ENCODE results near the gene WRAP73. TPM values are rescaled to one million over a fixed set of nuclear protein-coding genes. Genes with fewer than 3 reads are reported as not detected.

Gene WRAP73
- polyA plus RNA-seq, 2 donors = 13.6 to 16.4 TPM

DNA sequence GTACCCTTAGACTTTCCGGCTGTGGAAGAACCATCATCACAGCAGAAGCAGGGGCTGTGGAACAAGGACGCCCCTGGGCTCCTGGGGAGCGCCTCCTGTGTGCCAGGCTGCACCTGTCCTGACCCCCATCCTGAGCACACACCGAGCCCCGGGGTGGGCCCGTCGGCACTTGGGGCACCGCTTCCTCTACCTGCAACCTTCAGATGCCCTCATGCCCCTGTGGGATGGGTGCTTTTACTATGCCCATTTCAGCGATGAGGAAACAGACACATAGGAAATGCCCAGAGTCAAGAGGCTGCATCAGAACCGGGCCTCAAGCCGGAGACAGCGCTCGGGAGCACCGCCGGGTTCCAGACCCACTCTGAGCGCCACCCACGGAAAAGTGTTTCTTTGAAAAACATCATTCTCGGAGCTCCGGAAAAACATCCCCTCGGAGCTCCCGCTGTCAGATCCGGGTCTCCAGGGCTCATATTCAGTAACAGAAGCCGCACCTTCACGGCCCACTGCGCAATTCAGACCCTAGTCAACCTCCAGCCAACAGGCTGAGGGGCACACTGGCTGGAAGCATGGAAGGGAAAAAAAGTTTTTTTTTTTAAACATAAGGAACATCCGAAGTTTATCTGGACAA, 17.1 kb downstream of the WRAP73 start:
- Histone ChIP-seq H3K4me3 (ENCODE audit: low read depth in 1 of 2, low read length in 2 of 2) (no peak overlapping the region), H3K27me3 (ENCODE audit: control insufficient read depth in 1 of 2, insufficient read depth in 2 of 2, low read length in 2 of 2) (no peaks in the 10 kb centered on the region), H3K27ac (ENCODE audit: low read depth in 2 of 2, low read length in 1 of 2) (no peak overlapping the region), H3K36me3 (ENCODE audit: control insufficient read depth in 2 of 2, insufficient read depth in 2 of 2, low read length in 1 of 2) (peaks cover 12 to 59% of the 10 kb centered on the region in 2 donors), H3K4me1 (ENCODE audit: control insufficient read depth in 2 of 2, insufficient read depth in 2 of 2, low read length in 1 of 2) (peaks cover 0 to 7% of the 10 kb centered on the region in 2 donors), H3K9me3 (ENCODE audit: control insufficient read depth in 2 of 2, insufficient read depth in 1 of 2, low read depth in 1 of 2, low read length in 1 of 2) (no peaks in the 10 kb centered on the region)
- WGBS, 2 donors = 94% methylated on average over 26 of the region's 26 CpGs

DNA sequence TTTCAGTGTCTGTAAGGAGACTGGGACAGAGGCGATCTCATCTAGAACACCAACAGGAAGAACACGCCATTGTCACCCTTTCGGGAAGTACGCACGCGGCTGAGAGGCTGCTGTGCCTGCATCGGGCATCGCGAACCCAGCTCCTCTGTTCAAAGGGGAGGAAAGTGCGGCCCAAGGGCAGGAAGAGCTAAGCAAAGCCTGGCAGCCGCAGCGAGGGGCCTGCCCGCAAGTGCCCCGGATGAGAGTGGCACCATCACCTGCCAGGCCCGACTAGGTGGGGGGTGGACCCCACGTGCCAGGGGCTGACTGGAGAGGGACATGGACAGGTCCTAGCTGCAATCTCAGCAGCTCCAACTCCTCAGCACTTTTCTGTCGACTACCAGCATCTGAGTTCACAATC, 17.6 kb downstream of the WRAP73 start:
- Histone ChIP-seq H3K4me1 (ENCODE audit: control insufficient read depth in 2 of 2, insufficient read depth in 2 of 2, low read length in 1 of 2) (peaks cover 0 to 7% of the 10 kb centered on the region in 2 donors), H3K36me3 (ENCODE audit: control insufficient read depth in 2 of 2, insufficient read depth in 2 of 2, low read length in 1 of 2) (peaks cover 12 to 63% of the 10 kb centered on the region in 2 donors), H3K9me3 (ENCODE audit: control insufficient read depth in 2 of 2, insufficient read depth in 1 of 2, low read depth in 1 of 2, low read length in 1 of 2) (no peaks in the 10 kb centered on the region), H3K4me3 (ENCODE audit: low read depth in 1 of 2, low read length in 2 of 2) (no peak overlapping the region), H3K27me3 (ENCODE audit: control insufficient read depth in 1 of 2, insufficient read depth in 2 of 2, low read length in 2 of 2) (no peaks in the 10 kb centered on the region), H3K27ac (ENCODE audit: low read depth in 2 of 2, low read length in 1 of 2) (peak overlapping the region; percentile 11 to 14)
- 87 to 92% methylated on average over 16 to 17 of the region's 17 CpGs for WGBS, 2 donors

DNA sequence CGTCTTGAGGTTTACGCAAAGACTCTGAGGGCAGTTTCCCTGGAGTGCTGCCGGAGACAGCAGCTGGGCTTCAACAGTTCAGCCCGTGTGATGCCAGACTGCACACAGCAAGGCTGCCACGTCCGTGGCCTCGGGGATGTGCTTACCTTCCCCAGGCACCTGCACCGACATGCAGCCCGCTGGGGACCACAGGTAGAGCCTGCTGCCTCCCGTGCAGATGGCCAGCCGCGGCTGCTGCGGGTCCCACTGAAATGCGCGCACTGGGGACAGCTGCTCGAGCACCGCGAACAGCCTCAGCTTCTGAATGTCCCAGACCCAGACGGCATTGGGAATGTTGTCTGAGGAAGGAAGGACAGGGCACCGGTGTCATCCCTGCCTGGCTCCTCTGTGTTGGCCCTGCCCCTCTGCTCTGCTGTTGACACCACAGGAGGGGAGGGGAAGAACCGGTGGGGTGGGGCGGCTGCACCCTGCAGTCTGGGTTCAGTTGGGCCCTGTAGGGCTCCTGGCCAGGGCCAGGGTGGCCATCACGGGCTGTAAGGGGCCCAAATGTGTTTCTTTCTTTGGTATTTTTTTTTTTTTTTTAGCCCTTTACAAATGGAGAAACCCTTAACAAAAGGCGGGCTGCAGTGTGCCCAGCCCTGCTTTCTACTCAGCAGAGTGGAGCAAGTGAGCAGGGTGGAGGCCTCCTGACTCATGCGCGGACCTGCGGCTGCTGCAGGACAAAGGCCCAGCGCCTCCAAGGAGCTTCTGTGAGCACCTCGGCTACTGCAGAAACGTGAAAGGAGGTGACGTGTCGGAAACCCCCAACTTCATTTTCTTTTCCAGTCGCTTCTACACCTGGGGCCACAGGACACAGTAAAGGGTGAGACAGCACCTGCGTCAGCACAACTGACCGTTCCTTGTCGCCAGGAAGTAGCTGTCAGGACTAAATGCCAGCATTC, 18.3 kb downstream of the WRAP73 start:
- Histone ChIP-seq H3K36me3 (ENCODE audit: control insufficient read depth in 2 of 2, insufficient read depth in 2 of 2, low read length in 1 of 2) (peaks cover 12 to 57% of the 10 kb centered on the region in 2 donors), H3K4me1 (ENCODE audit: control insufficient read depth in 2 of 2, insufficient read depth in 2 of 2, low read length in 1 of 2) (peaks cover 0 to 7% of the 10 kb centered on the region in 2 donors), H3K4me3 (ENCODE audit: low read depth in 1 of 2, low read length in 2 of 2) (no peak overlapping the region), H3K9me3 (ENCODE audit: control insufficient read depth in 2 of 2, insufficient read depth in 1 of 2, low read depth in 1 of 2, low read length in 1 of 2) (no peaks in the 10 kb centered on the region), H3K27ac (ENCODE audit: low read depth in 2 of 2, low read length in 1 of 2) (peak overlapping the region; percentile 22 to 44), H3K27me3 (ENCODE audit: control insufficient read depth in 1 of 2, insufficient read depth in 2 of 2, low read length in 2 of 2) (no peaks in the 10 kb centered on the region)
- WGBS, 2 donors = 62 to 77% methylated on average over 36 of the region's 36 CpGs

DNA sequence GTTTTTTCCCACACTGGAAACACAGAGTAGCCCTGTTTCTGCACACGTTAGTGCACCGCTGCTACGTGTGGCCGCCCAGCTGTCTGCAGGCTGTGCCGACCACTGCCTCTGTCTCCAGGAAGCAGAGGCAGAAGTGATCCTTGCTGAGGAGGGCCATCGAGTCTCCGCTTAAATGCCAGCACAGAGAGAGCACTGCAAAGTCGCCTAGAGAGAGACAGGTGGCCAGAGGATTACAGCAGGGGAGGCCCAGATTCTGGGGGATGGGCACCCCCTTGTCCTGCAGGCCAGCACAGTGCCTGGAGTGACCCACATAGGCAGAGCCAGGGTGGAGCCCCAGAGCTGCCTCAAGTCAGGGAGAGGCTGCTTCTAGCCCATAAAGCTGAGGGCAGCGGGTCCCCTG, 19.0 kb downstream of the WRAP73 start:
- Histone ChIP-seq H3K4me3 (ENCODE audit: low read depth in 1 of 2, low read length in 2 of 2) (no peak overlapping the region), H3K9me3 (ENCODE audit: control insufficient read depth in 2 of 2, insufficient read depth in 1 of 2, low read depth in 1 of 2, low read length in 1 of 2) (no peaks in the 10 kb centered on the region), H3K27ac (ENCODE audit: low read depth in 2 of 2, low read length in 1 of 2) (no peak overlapping the region), H3K4me1 (ENCODE audit: control insufficient read depth in 2 of 2, insufficient read depth in 2 of 2, low read length in 1 of 2) (peaks cover 0 to 7% of the 10 kb centered on the region in 2 donors), H3K27me3 (ENCODE audit: control insufficient read depth in 1 of 2, insufficient read depth in 2 of 2, low read length in 2 of 2) (no peaks in the 10 kb centered on the region), H3K36me3 (ENCODE audit: control insufficient read depth in 2 of 2, insufficient read depth in 2 of 2, low read length in 1 of 2) (peaks cover 12 to 51% of the 10 kb centered on the region in 2 donors)
- WGBS, 2 donors = 81 to 90% methylated on average over 9 of the region's 9 CpGs

- Histone ChIP-seq H3K36me3 (ENCODE audit: control insufficient read depth in 2 of 2, insufficient read depth in 2 of 2, low read length in 1 of 2) (peaks cover 12 to 47% of the 10 kb centered on the region in 2 donors), H3K9me3 (ENCODE audit: control insufficient read depth in 2 of 2, insufficient read depth in 1 of 2, low read depth in 1 of 2, low read length in 1 of 2) (no peaks in the 10 kb centered on the region), H3K27ac (ENCODE audit: low read depth in 2 of 2, low read length in 1 of 2) (no peak overlapping the region), H3K4me1 (ENCODE audit: control insufficient read depth in 2 of 2, insufficient read depth in 2 of 2, low read length in 1 of 2) (peaks cover 0 to 11% of the 10 kb centered on the region in 2 donors), H3K4me3 (ENCODE audit: low read depth in 1 of 2, low read length in 2 of 2) (no peak overlapping the region), H3K27me3 (ENCODE audit: control insufficient read depth in 1 of 2, insufficient read depth in 2 of 2, low read length in 2 of 2) (no peaks in the 10 kb centered on the region)
- 69 to 80% methylated on average over 11 of the region's 11 CpGs for WGBS, 2 donors
Observed at GRCh38 chr1:3630161-3630611, 19.7 kb downstream of the WRAP73 start.

- 90 to 92% methylated on average over 16 of the region's 16 CpGs for WGBS, 2 donors
- H3K9me3 ChIP-seq (ENCODE audit: control insufficient read depth in 2 of 2, insufficient read depth in 1 of 2, low read depth in 1 of 2, low read length in 1 of 2) = no peaks in the 10 kb centered on the region
- peaks cover 0 to 11% of the 10 kb centered on the region in 2 donors for H3K4me1 ChIP-seq (ENCODE audit: control insufficient read depth in 2 of 2, insufficient read depth in 2 of 2, low read length in 1 of 2)
- peaks cover 12 to 42% of the 10 kb centered on the region in 2 donors for H3K36me3 ChIP-seq (ENCODE audit: control insufficient read depth in 2 of 2, insufficient read depth in 2 of 2, low read length in 1 of 2)
- H3K27me3 ChIP-seq (ENCODE audit: control insufficient read depth in 1 of 2, insufficient read depth in 2 of 2, low read length in 2 of 2) = no peaks in the 10 kb centered on the region
- H3K27ac ChIP-seq (ENCODE audit: low read depth in 2 of 2, low read length in 1 of 2) = no peak overlapping the region
- H3K4me3 ChIP-seq (ENCODE audit: low read depth in 1 of 2, low read length in 2 of 2) = no peak overlapping the region
Observed at GRCh38 chr1:3629561-3630160, 20.2 kb downstream of the WRAP73 start.

GRCh38 chr1:3628445-3628844, 21.5 kb downstream of the WRAP73 start:
- H3K4me1 ChIP-seq (ENCODE audit: control insufficient read depth in 2 of 2, insufficient read depth in 2 of 2, low read length in 1 of 2) = peaks cover 0 to 18% of the 10 kb centered on the region in 2 donors
- H3K9me3 ChIP-seq (ENCODE audit: control insufficient read depth in 2 of 2, insufficient read depth in 1 of 2, low read depth in 1 of 2, low read length in 1 of 2) = no peaks in the 10 kb centered on the region
- 87% methylated on average over 10 of the region's 10 CpGs for whole genome bisulfite sequencing, 2 donors
- H3K27ac ChIP-seq (ENCODE audit: low read depth in 2 of 2, low read length in 1 of 2) = no peak overlapping the region
- H3K4me3 ChIP-seq (ENCODE audit: low read depth in 1 of 2, low read length in 2 of 2) = no peak overlapping the region
- peaks cover 12 to 32% of the 10 kb centered on the region in 2 donors for H3K36me3 ChIP-seq (ENCODE audit: control insufficient read depth in 2 of 2, insufficient read depth in 2 of 2, low read length in 1 of 2)
- no peaks in the 10 kb centered on the region for H3K27me3 ChIP-seq (ENCODE audit: control insufficient read depth in 1 of 2, insufficient read depth in 2 of 2, low read length in 2 of 2)

- Histone ChIP-seq H3K4me1 (ENCODE audit: control insufficient read depth in 2 of 2, insufficient read depth in 2 of 2, low read length in 1 of 2) (peaks cover 0 to 21% of the 10 kb centered on the region in 2 donors), H3K27ac (ENCODE audit: low read depth in 2 of 2, low read length in 1 of 2) (no peak overlapping the region), H3K4me3 (ENCODE audit: low read depth in 1 of 2, low read length in 2 of 2) (no peak overlapping the region), H3K36me3 (ENCODE audit: control insufficient read depth in 2 of 2, insufficient read depth in 2 of 2, low read length in 1 of 2) (peaks cover 8 to 27% of the 10 kb centered on the region in 2 donors), H3K27me3 (ENCODE audit: control insufficient read depth in 1 of 2, insufficient read depth in 2 of 2, low read length in 2 of 2) (no peaks in the 10 kb centered on the region), H3K9me3 (ENCODE audit: control insufficient read depth in 2 of 2, insufficient read depth in 1 of 2, low read depth in 1 of 2, low read length in 1 of 2) (no peaks in the 10 kb centered on the region)
- 91 to 92% methylated on average over 26 of the region's 26 CpGs for WGBS, 2 donors
Observed at GRCh38 chr1:3627515-3628253, 22.2 kb downstream of the WRAP73 start.

DNA sequence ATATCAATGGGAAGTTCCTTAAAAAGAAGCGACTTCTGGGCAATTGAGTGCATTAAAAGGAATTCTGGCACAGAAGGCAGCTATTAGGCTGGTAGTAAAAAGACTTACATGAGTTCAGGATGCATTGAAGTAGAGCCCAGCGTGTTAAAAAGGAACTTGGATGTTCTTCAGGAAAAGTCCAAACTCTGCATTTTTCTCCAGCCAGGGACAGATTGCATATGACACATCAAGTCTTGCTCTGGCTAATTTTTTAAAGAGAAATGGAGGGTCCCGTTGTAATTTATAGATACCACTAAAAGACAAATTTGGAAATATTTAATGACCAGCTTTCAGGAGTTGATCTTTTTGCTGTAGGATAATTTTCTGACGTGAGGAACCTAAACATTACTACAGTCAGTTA, 23.9 kb downstream of the WRAP73 start:
- no peaks in the 10 kb centered on the region for H3K9me3 ChIP-seq (ENCODE audit: control insufficient read depth in 2 of 2, insufficient read depth in 1 of 2, low read depth in 1 of 2, low read length in 1 of 2)
- peak overlapping the region in 1 of 2 donors; percentile 91 for H3K4me3 ChIP-seq (ENCODE audit: low read depth in 1 of 2, low read length in 2 of 2)
- peaks cover 8 to 21% of the 10 kb centered on the region in 2 donors for H3K36me3 ChIP-seq (ENCODE audit: control insufficient read depth in 2 of 2, insufficient read depth in 2 of 2, low read length in 1 of 2)
- WGBS, 2 donors = 82 to 83% methylated on average over 4 of the region's 4 CpGs
- H3K27ac ChIP-seq (ENCODE audit: low read depth in 2 of 2, low read length in 1 of 2) = peak overlapping the region in 1 of 2 donors; percentile 86
- H3K4me1 ChIP-seq (ENCODE audit: control insufficient read depth in 2 of 2, insufficient read depth in 2 of 2, low read length in 1 of 2) = peaks cover 0 to 14% of the 10 kb centered on the region in 2 donors
- H3K27me3 ChIP-seq (ENCODE audit: control insufficient read depth in 1 of 2, insufficient read depth in 2 of 2, low read length in 2 of 2) = no peaks in the 10 kb centered on the region
